Muscle of leg (tissue), 11 donors: ENCODE results near the gene RASA4. TPM values are rescaled to one million over a fixed set of nuclear protein-coding genes. Genes with fewer than 3 reads are reported as not detected.
"Not testable (repeated sequence)": the region's sequence is repeated elsewhere in the genome, so short reads cannot be mapped to it uniquely, and the experiment has no call there.

Experiments used
- DNase-seq: peaks from one replicate; pipeline ENCODE4 v3.0.0; 2013
- H3K27ac ChIP-seq: one replicate; pipeline ENCODE4 v1.5.1; 2013; ENCODE audit warnings: mild to moderate bottlenecking, low read length, control low read depth
- H3K27me3 ChIP-seq: one replicate; pipeline ENCODE4 v1.6.1; 2013; ENCODE audit warnings: low read length; ENCODE audit not compliant: control insufficient read depth, insufficient read depth
- H3K36me3 ChIP-seq: one replicate; pipeline ENCODE4 v1.6.1; 2013; ENCODE audit warnings: low read length; ENCODE audit not compliant: control insufficient read depth, insufficient read depth
- H3K4me1 ChIP-seq: one replicate; pipeline ENCODE4 v1.6.1; 2013; ENCODE audit warnings: low read length; ENCODE audit not compliant: control insufficient read depth, insufficient read depth
- H3K4me3 ChIP-seq: one replicate; pipeline ENCODE4 v1.5.1; 2013; ENCODE audit warnings: low read length, control low read depth
- H3K9me3 ChIP-seq: replicated peaks from 2 replicates; pipeline ENCODE4 v1.6.1; 2013; ENCODE audit warnings: low read depth, low read length; ENCODE audit not compliant: control insufficient read depth
- WGBS: methylation state at CpG from one replicate; pipeline ENCODE4 v1.1.5; 2013; ENCODE audit warnings: missing lambda C conversion rate; ENCODE audit not compliant: insufficient coverage; 5-methylcytosine and 5-hydroxymethylcytosine counted together
- polyA plus RNA-seq, 8 donors: library from polyadenylated mRNA; unstranded; fragments of 120-200 nt; gene quantifications; one replicate each; pipeline versions ENCODE4 v1.2.1 to v1.2.3, GENCODE V29; 2013; ENCODE audit warnings: inconsistent platforms in 1 of 8, low replicate concordance in 1 of 8; ENCODE audit not compliant: insufficient read length in 8 of 8, insufficient read depth in 1 of 8
- total RNA-seq: library from RNA; stranded (reverse); fragments of 120-200 nt; gene quantifications from one replicate; pipeline ENCODE4 v1.2.4, GENCODE V29; 2013

The RASA4 gene
- total and polyA plus RNA-seq, 9 donors = 13.7 to 48.2 (median 34.2) TPM

- not testable (repeated sequence) for H3K27ac ChIP-seq, H3K27me3 ChIP-seq, H3K36me3 ChIP-seq, H3K4me1 ChIP-seq, H3K4me3 ChIP-seq, H3K9me3 ChIP-seq, DNase-seq
- WGBS = no CpG with 5 or more reads among the region's 12 CpGs
Observed at GRCh38 chr7:102545288-102545687, 71.3 kb downstream of the RASA4 start.

- not testable (repeated sequence) for H3K4me1 ChIP-seq, H3K4me3 ChIP-seq, H3K36me3 ChIP-seq, H3K9me3 ChIP-seq, H3K27ac ChIP-seq, H3K27me3 ChIP-seq, DNase-seq
- WGBS = no CpG with 5 or more reads among the region's 1 CpG
Observed at GRCh38 chr7:102544372-102544771, 72.2 kb downstream of the RASA4 start.

GRCh38 chr7:102543596-102543995 lies 73.0 kb downstream of the RASA4 start, which contains the start of gene UPK3BL2:
Gene UPK3BL2, minus strand, starts transcription at chr7:102543696. Its CDS starts 60 bp downstream, at chr7:102543636.
- H3K4me3 ChIP-seq, H3K36me3 ChIP-seq, H3K27ac ChIP-seq, H3K4me1 ChIP-seq, H3K9me3 ChIP-seq, H3K27me3 ChIP-seq, DNase-seq: not testable (repeated sequence)
- WGBS = no CpG with 5 or more reads among the region's 8 CpGs

- not testable (repeated sequence) for H3K27ac ChIP-seq, H3K27me3 ChIP-seq, H3K4me1 ChIP-seq, H3K9me3 ChIP-seq, H3K4me3 ChIP-seq, H3K36me3 ChIP-seq, DNase-seq
- WGBS = no CpG with 5 or more reads among the region's 11 CpGs
Observed at GRCh38 chr7:102542771-102543170, 73.8 kb downstream of the RASA4 start.

- H3K27ac ChIP-seq, H3K27me3 ChIP-seq, H3K4me1 ChIP-seq, H3K4me3 ChIP-seq, H3K36me3 ChIP-seq, H3K9me3 ChIP-seq, DNase-seq: not testable (repeated sequence)
- no CpG with 5 or more reads among the region's 8 CpGs for WGBS
Observed at GRCh38 chr7:102542083-102542482, 74.5 kb downstream of the RASA4 start.

- not testable (repeated sequence) for H3K27ac ChIP-seq, DNase-seq
Observed at GRCh38 chr7:102540604-102541003, 76.0 kb downstream of the RASA4 start.

GRCh38 chr7:102535062-102535615 lies 81.4 kb downstream of the RASA4 start:
- not testable (repeated sequence) for H3K27ac ChIP-seq, DNase-seq, H3K27me3 ChIP-seq, H3K4me1 ChIP-seq, H3K9me3 ChIP-seq, H3K36me3 ChIP-seq, H3K4me3 ChIP-seq
- 67% methylated on average over 2 of the region's 8 CpGs for WGBS

More at GRCh38 chr7:102540604-102541003, 76.0 kb downstream of the RASA4 start:
- not testable (repeated sequence) for H3K4me1 ChIP-seq, H3K4me3 ChIP-seq, H3K36me3 ChIP-seq, H3K9me3 ChIP-seq, H3K27me3 ChIP-seq
- no CpG with 5 or more reads among the region's 6 CpGs for WGBS

GRCh38 chr7:102532127-102532526 lies 84.4 kb downstream of the RASA4 start:
- H3K4me1 ChIP-seq, H3K36me3 ChIP-seq, H3K27ac ChIP-seq, H3K9me3 ChIP-seq, H3K27me3 ChIP-seq, H3K4me3 ChIP-seq, DNase-seq: not testable (repeated sequence)
- WGBS = 100% methylated on average over 1 of the region's 2 CpGs

- H3K36me3 ChIP-seq, H3K9me3 ChIP-seq, H3K27me3 ChIP-seq, DNase-seq, H3K27ac ChIP-seq, H3K4me1 ChIP-seq, H3K4me3 ChIP-seq: not testable (repeated sequence)
- no CpG with 5 or more reads among the region's 7 CpGs for WGBS
Observed at GRCh38 chr7:102531583-102531982, 85.0 kb downstream of the RASA4 start.

- no CpG with 5 or more reads among the region's 13 CpGs for WGBS
- H3K4me1 ChIP-seq, H3K9me3 ChIP-seq, H3K27ac ChIP-seq, H3K27me3 ChIP-seq, H3K36me3 ChIP-seq, H3K4me3 ChIP-seq, DNase-seq: not testable (repeated sequence)
Observed at GRCh38 chr7:102527822-102528793, 88.4 kb downstream of the RASA4 start.
